ENCODE measurements around the gene FBXO11.
"Not testable (repeated sequence)": the region's sequence is repeated elsewhere in the genome, so short reads cannot be mapped to it uniquely, and the experiment has no call there.

The FBXO11 gene

DNA sequence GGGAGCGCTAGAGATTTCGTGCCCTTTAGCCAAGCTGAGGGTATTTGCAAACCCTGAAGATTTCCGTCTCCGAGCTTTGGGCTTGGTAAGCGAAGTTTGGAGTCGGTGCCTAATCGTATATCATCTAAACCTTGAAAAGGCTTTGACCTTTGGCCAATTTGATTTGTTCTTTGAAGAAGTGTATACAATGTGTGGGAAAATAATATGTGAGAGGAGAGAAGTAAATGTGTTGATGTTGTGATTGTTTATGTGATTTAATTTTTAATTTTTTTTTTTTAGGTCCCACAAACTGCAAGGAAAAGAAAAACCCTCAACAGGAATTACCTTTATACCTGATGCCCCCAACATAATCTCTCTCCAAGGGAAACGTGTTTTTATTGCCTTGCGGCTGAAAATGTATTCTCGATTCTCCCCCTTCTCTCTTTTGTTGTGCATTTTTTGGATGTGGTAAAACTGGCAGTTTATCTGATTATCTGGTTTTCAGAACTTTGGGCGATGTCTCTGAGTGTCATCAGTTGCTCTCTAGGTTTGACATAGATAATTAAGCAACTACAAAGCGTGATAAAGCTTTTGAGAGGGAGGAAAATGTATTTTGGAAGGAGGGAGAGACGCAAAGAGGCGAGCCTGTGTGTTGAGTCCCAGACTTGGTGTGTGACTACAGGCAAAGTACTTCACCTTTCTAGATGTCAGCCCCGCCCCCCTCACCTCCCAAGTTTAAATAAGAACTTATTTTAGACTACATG, 912 bp upstream of the FBXO11 start:
- Mint-ChIP-seq H3K4me1 (ENCODE audit: low read depth in 2 of 2) (peaks cover 20 to 32% of the 10 kb centered on the region in 2 donors), H3K27me3 (no peaks in the 10 kb centered on the region), H3K4me3 (peak overlapping the region; percentile 82 to 83), H3K36me3 (ENCODE audit: insufficient read depth) (peaks cover 29% of the 10 kb centered on the region), H3K27ac (peak overlapping the region; percentile 92 to 98), H3K9me3 (no peaks in the 10 kb centered on the region)
- peak; percentile 6 for ATAC-seq (replicated peaks)
- peak; percentile 9 to 18 (median 10) for DNase-seq

DNA sequence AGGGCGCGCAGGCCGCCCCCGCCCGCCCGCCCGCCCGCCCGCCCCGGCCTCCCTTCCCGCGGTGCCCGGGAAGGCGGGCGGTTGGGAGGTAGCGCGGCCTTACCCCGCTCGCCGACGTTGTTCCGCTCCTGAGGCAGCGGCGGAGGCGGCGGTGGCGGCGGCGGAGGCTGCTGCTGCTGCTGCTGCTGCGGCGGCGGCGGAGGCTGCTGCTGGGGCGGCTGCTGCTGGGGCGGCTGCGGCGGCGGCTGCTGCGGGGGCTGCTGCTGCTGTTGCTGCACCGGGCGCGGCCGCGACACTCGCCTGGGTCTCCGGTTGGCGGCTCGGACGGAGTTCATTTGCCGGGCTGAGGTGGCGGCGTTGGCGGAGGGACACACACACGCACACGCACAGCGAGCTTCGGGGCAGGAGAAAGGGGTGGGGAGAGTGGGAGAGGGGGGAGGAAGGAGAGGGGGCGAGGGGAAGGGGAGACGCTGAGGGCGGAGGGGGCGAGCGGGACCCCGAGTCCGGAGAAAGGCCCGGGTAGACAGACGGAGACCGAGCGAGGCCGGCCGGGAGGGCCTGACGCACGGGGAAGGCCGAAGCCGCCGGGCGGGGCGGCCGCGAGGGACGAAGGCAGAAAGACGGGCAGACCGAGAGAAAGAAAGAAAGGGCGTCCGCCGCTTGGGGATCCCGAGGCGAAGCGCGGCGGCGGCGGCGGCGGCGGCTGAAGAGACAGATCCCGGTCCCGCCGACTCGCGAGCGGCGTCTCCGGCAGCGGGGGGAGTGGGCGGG, 727 bp downstream of the FBXO11 start:
- H3K27me3 Mint-ChIP-seq = no peaks in the 10 kb centered on the region
- H3K27ac Mint-ChIP-seq = peak overlapping the region; percentile 92 to 98
- peak; percentile 51 to 62 (median 59) for DNase-seq
- peaks cover 32% of the 10 kb centered on the region for H3K36me3 Mint-ChIP-seq (ENCODE audit: insufficient read depth)
- ATAC-seq (replicated peaks) = peak; percentile 12
- peak overlapping the region; percentile 82 to 98 for H3K4me3 Mint-ChIP-seq
- peaks cover 24 to 39% of the 10 kb centered on the region in 2 donors for H3K4me1 Mint-ChIP-seq (ENCODE audit: low read depth in 2 of 2)
- H3K9me3 Mint-ChIP-seq = no peaks in the 10 kb centered on the region

DNA sequence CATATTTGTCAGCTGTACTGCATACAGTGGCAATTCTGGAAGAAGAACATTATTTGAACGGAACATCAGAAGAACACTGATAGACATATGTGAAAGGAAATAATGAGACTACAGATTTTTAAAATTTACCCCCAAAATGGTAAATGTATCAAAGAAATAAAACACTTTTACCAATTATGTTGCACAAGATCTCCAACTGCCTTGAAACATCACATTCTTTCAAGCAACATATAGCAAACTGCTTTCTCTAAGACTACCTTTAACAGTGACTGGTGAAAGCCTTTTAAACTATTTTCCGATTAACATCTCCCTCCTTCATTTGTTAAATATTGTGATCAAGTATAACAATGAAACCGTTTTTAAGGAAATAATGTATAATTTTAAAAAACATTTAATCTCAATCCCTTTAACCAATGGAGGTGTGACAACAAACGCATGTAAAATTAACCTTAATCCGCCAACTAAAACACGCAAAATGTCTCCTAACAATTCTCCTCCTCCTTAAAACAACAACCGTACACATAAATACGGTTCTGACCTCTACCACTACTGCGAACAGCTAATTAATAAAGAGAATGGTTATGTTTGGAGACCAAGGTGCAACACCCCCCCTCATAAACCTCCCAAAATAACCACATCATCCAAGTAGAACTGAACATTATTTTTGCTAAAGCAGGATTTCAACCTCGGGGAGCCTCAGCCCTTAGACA, 2.4 kb downstream of the FBXO11 start:
- Mint-ChIP-seq H3K4me3 (peak overlapping the region; percentile 82 to 98), H3K27me3 (no peaks in the 10 kb centered on the region), H3K36me3 (ENCODE audit: insufficient read depth) (peaks cover 32% of the 10 kb centered on the region), H3K27ac (peak overlapping the region; percentile 92 to 98), H3K4me1 (ENCODE audit: low read depth in 2 of 2) (peaks cover 33 to 50% of the 10 kb centered on the region in 2 donors), H3K9me3 (no peaks in the 10 kb centered on the region)
- no peak for DNase-seq
- ATAC-seq (replicated peaks) = no peak

DNA sequence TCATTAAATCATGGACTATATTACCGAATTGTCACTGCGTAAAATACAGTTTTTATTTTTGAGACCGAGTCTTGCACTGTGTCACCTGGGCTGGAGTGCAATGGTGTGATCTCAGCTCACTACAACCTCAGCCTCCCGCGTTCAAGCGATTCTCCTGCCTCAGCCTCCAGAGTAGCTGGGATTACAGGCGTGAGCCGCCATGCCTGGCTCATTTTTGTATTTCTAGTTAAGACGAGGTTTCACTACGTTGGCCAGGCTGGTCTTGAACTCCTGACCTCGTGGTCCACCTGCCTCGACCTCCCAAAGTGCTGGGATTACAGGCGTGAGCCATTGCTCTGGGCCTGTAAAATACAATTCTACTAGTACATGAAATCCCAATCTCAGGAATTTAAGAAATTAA, 4.4 kb downstream of the FBXO11 start:
- not testable (repeated sequence) for H3K4me3 Mint-ChIP-seq; ATAC-seq (replicated peaks); DNase-seq; H3K27me3 Mint-ChIP-seq; H3K9me3 Mint-ChIP-seq; H3K27ac Mint-ChIP-seq
- Mint-ChIP-seq H3K4me1 (ENCODE audit: low read depth in 2 of 2) (peaks cover 39 to 58% of the 10 kb centered on the region in 2 donors), H3K36me3 (ENCODE audit: insufficient read depth) (peaks cover 35% of the 10 kb centered on the region)

DNA sequence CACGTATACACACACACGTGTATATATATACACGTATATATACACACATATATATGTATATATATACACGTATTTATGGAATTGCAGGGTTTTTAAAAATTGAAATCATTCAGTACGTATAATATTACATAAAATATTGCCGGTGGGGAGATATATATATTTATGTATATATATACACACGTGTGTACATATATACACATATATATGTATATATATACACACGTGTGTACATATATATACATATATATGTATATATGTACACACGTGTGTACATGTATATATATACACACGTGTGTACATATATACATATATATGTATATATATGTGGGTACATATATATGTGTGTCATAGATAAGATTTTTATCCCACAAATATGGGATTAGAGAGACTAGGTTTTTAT, 5.4 kb downstream of the FBXO11 start:
- H3K9me3 Mint-ChIP-seq = no peaks in the 10 kb centered on the region

DNA sequence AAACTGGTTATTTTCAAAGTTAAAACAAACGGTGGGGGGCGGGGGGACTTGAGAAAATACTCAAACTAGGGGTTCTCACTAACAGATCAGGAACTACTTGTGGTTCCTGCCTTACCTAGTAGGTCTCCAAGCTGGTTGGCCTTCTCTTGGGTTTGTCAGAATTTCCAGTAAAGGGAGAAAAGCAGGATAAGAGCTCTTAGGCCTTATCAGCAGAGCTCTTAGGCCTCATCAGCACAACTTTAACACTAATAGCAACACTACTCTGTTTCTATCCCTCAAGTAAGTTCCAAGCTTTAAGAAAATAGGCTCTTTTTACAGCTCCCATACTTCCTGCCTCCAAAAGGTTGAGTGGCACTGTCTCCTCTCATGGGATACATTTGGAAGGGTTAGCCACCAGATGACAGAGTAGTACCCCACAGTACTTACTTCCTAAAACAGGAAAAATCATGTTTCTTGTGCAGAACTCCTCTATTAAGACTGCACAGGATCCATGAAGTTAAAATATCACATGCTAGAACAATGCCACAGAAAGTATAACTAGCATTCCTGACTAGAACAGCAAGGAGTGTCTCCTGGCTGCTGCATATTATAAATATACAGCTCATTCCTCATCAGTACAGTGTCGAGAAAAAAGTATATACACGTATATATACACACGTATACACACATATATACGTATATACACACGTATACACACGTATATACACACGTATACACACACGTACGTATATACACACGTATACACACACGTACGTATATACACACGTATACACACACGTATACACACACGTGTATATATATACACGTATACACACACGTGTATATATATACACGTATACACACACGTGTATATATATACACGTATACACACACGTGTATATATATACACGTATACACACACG, 6.1 kb downstream of the FBXO11 start:
- Mint-ChIP-seq H3K9me3 (no peaks in the 10 kb centered on the region), H3K36me3 (ENCODE audit: insufficient read depth) (peaks cover 23% of the 10 kb centered on the region), H3K4me3 (peak overlapping the region in 1 of 2 donors; percentile 56)

More for the DNA sequence above, 5.4 kb downstream of the FBXO11 start:
- Mint-ChIP-seq H3K36me3 (ENCODE audit: insufficient read depth) (peaks cover 28% of the 10 kb centered on the region), H3K27me3 (no peaks in the 10 kb centered on the region), H3K4me1 (ENCODE audit: low read depth in 2 of 2) (peaks cover 48 to 67% of the 10 kb centered on the region in 2 donors), H3K27ac (no peak overlapping the region), H3K4me3 (no peak overlapping the region)
- ATAC-seq (replicated peaks) (no peak), DNase-seq (no peak)

DNA sequence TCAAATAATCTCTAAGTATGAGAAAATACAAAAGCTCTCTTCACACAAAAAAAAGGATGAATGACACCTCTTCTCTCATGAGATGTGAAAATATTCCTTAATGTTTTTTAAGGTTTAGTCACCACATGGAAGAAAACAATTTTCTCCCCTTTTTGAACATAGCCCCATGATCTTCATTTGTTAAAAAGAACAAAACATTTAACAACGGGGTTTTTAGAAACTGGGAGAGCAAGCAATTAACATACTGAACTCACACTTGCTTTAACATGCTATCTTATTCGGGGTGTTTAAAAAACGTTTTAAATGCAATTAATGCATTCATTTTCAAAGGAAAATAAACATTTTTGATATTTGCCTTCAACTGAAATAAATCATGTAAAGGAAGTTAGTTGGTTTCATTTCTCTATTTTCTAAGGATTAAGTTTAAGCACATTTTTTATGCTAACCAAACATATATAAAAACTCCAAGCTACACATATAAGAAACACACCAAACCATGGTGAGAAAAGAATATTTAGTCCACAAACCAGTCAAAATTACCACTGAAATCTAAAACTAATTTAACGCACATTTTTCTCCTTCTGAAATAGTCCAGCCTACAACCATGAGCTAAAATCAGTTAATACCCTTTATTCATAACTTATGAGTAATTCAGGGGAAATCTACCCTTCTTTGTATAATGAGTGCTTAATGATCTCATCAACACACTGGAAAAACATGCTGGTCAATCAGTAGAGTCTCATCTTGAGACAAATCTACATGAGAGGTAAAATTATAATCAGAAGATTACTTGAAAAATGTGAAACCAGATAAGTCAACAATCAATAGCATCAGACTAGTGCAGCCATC, 8.2 kb downstream of the FBXO11 start:
- Mint-ChIP-seq H3K4me3 (peak overlapping the region in 1 of 2 donors; percentile 25), H3K36me3 (ENCODE audit: insufficient read depth) (peaks cover 12% of the 10 kb centered on the region), H3K27me3 (no peaks in the 10 kb centered on the region), H3K4me1 (ENCODE audit: low read depth in 2 of 2) (peaks cover 45 to 73% of the 10 kb centered on the region in 2 donors), H3K9me3 (no peaks in the 10 kb centered on the region), H3K27ac (peak overlapping the region in 1 of 2 donors; percentile 11)
- ATAC-seq (replicated peaks) = no peak
- DNase-seq = no peak

More for the DNA sequence above, 6.1 kb downstream of the FBXO11 start:
- no peaks in the 10 kb centered on the region for H3K27me3 Mint-ChIP-seq
- peaks cover 49 to 71% of the 10 kb centered on the region in 2 donors for H3K4me1 Mint-ChIP-seq (ENCODE audit: low read depth in 2 of 2)
- peak overlapping the region in 1 of 2 donors; percentile 52 for H3K27ac Mint-ChIP-seq
- DNase-seq (no peak), ATAC-seq (replicated peaks) (no peak)

DNA sequence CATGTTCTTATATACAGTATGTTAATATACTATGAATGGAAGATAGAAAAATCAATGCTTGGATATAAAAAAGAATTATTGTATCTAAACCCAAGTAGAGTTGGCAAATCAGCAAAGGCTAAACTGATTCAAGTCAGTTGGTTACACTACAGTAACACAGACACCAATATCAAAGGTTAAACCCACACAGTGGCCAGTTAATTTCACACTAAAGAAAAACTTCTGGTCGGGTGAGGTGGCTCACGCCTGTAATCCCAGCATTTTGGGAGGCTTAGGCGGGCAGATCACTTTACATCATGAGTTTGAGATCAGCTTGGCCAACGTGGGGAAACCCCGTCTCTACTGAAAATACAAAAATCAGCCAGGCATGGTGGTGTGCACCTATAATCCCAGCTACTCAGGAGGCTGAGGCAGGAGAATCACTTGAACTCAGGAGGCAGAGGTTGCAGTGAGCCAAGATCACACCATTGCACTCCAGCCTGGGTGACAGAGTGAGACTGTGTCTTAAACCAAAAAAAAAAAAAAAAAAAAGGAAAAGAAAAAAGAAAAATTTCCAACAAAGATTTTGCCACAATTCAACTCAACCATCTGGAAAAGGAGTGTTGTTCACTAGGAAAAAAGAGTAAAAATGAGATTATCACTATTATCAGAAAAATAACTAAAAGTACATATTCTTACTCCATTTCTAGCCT, 9.0 kb downstream of the FBXO11 start:
- not testable (repeated sequence) for H3K9me3 Mint-ChIP-seq, H3K27me3 Mint-ChIP-seq, DNase-seq
- peak overlapping the region; percentile 9 to 25 for H3K4me3 Mint-ChIP-seq
- ATAC-seq (replicated peaks) = peak; percentile 14
- H3K36me3 Mint-ChIP-seq (ENCODE audit: insufficient read depth) = peaks cover 12% of the 10 kb centered on the region
- H3K27ac Mint-ChIP-seq = peak overlapping the region in 1 of 2 donors; percentile 11
- peaks cover 44 to 72% of the 10 kb centered on the region in 2 donors for H3K4me1 Mint-ChIP-seq (ENCODE audit: low read depth in 2 of 2)

DNA sequence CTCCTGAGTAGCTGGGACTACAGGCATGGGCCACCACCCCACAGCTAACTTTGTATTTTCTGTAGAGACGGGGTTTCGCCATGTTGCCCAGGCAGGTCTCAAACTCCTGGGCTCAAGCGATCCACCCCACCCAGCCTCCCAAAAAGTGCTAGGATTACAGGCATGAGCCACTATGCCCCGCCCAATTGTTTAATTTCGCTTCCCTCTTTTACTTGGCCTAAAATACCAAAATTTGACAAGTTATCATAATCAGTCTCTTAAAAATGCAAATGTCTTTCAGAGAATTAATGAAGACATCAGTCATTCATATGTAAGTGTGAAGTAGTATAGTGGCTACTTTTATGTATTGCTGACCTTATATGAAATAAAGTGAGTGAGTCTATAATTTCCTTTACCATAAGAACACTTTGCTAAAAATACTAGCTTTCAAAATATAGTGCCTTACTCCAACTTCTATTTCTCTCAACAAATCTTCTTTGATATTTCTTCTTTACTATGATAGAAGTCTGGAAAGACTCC, 9.8 kb downstream of the FBXO11 start:
- Mint-ChIP-seq H3K36me3 (ENCODE audit: insufficient read depth) (peaks cover 17% of the 10 kb centered on the region), H3K27ac (peak overlapping the region; percentile 30 to 36), H3K9me3 (no peaks in the 10 kb centered on the region), H3K27me3 (no peaks in the 10 kb centered on the region), H3K4me1 (ENCODE audit: low read depth in 2 of 2) (peaks cover 48 to 72% of the 10 kb centered on the region in 2 donors), H3K4me3 (peak overlapping the region; percentile 3 to 57)
- no peak for DNase-seq
- no peak for ATAC-seq (replicated peaks)

DNA sequence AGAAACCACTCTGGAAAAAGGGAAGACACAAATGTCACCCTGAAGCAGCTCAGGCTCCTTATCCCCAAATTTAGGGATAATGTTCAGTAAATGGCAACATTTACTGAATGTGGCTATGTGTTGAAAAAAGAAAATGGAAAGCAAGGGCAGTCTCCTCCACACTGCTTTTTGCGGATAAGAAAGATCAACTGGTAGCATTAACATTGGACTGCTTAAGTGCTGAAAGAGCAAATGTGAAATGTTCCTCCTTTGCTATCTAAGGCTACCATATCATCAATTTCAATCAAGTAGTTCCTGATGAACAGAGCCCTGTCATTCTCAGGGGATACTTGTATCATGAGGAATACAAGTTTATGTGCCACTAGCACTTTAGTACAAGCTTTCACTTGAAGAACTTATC, 12.5 kb downstream of the FBXO11 start:
- H3K4me3 Mint-ChIP-seq = no peak overlapping the region
- H3K4me1 Mint-ChIP-seq (ENCODE audit: low read depth in 2 of 2) = peaks cover 43 to 73% of the 10 kb centered on the region in 2 donors
- H3K27me3 Mint-ChIP-seq = no peaks in the 10 kb centered on the region
- no peaks in the 10 kb centered on the region for H3K9me3 Mint-ChIP-seq
- DNase-seq (no peak), ATAC-seq (replicated peaks) (no peak)
- H3K36me3 Mint-ChIP-seq (ENCODE audit: insufficient read depth) = peaks cover 25% of the 10 kb centered on the region
- peak overlapping the region in 1 of 2 donors; percentile 31 for H3K27ac Mint-ChIP-seq

DNA sequence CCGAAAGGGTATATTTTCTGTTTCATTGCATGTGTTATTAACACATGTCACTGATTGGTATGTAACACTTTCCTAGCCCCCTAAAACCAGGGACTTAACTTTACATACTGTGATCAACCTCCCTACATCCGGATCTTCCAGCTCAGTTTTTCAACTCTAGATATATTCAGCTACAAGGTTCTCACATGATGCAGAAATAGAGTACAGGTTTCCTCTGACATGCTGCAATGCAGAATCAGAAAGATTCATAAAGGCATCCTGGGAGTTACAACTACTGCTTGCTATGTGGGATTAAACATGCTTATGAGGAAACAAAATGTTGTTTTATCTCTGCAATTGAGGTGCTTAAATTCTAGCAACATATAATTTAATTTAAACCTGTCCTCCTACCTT, 14.0 kb downstream of the FBXO11 start:
- Mint-ChIP-seq H3K4me1 (ENCODE audit: low read depth in 2 of 2) (peaks cover 44 to 69% of the 10 kb centered on the region in 2 donors), H3K4me3 (peak overlapping the region in 1 of 2 donors; percentile 21), H3K27me3 (no peaks in the 10 kb centered on the region), H3K9me3 (no peaks in the 10 kb centered on the region), H3K36me3 (ENCODE audit: insufficient read depth) (peaks cover 34% of the 10 kb centered on the region), H3K27ac (peak overlapping the region in 1 of 2 donors; percentile 39)
- no peak for ATAC-seq (replicated peaks)
- no peak for DNase-seq
